ENCODE results near the gene CCDC51.

DNA sequence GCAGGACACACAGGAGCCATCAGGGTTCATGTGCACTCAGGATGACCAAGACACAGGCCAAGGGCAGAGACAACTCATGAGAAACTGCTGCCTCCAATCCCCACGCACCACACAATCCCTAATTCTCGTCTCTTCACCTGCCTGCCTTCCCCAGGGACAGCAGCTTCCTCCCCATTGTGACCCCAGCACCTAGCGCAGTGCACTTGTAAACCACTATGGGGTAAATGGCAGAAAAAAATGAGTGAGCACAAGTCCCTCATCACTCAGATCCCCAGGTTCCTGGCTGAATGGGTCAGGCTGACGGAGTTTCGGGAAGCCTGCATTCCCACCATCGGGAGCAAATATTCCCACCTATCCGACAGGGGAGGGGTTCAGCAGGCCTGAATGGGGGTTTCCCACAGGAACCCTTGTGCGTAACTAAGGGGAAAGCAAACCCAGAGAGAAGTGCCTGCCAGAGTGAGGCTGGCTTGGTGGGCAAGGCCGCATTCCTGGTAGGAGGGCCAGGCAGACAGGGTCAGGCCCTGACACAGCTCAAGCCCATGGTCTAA is 28.8 kb downstream of the CCDC51 start:
- no peak for TF ChIP-seq GATA2 (IDR thresholded peaks at IDR 0.05; ENCODE audit: low read depth, low read length)
- no peak for TF ChIP-seq GATA3 (IDR thresholded peaks at IDR 0.05; ENCODE audit: low read depth, low read length)

All from SH-SY5Y (cell line).